Gastrocnemius medialis (tissue), 4 donors: ENCODE results near the gene RBM10. TPM values are rescaled to one million over a fixed set of nuclear protein-coding genes. Genes with fewer than 3 reads are reported as not detected.

Experiments
- ATAC-seq, 2 donors: fragments of 150-250 bp; one replicate each; pipeline ENCODE4 v1.9.1; 2016
- DNase-seq, 2 donors: peaks; one replicate each; pipeline ENCODE4 v3.0.0-alpha.2; 2019
- H3K27ac ChIP-seq, 4 donors: fragments of 200-600 bp; sonication (generic); 1 replicate in 1 of 4; 2 replicates in 3 of 4; pipeline ENCODE4 v1.5.1; 2016 to 2018; ENCODE audit warnings: mild to moderate bottlenecking in 2 of 4, moderate library complexity in 1 of 4
- H3K27me3 ChIP-seq, 3 donors: fragments of 200-600 bp; sonication (generic) in 2 of 3; 1 replicate in 1 of 3; 2 replicates in 2 of 3; pipeline versions ENCODE4 v1.5.1 to v1.6.0; 2016 to 2019; ENCODE audit warnings: mild to moderate bottlenecking in 1 of 3, moderate library complexity in 1 of 3
- H3K36me3 ChIP-seq, 2 donors: fragments of 200-600 bp; sonication (generic) in 1 of 2; one replicate each; pipeline ENCODE4 v1.5.1; 2017 to 2018
- H3K4me1 ChIP-seq, 2 donors: fragments of 200-600 bp; sonication (generic) in 1 of 2; one replicate each; pipeline ENCODE4 v1.5.1; 2016 to 2017; ENCODE audit warnings: mild to moderate bottlenecking in 2 of 2
- H3K4me3 ChIP-seq, 4 donors: fragments of 200-600 bp; sonication (generic) in 3 of 4; 1 replicate in 1 of 4; 2 replicates in 3 of 4; pipeline ENCODE4 v1.5.1; 2016 to 2019; ENCODE audit warnings: mild to moderate bottlenecking in 2 of 4
- H3K9me3 ChIP-seq, 3 donors: fragments of 200-600 bp; sonication (generic) in 2 of 3; 1 replicate in 1 of 3; 2 replicates in 2 of 3; pipeline ENCODE4 v1.5.1; 2016 to 2019
- CTCF ChIP-seq, 5 experiments: fragments of 450-650 bp in 3 of 5; fragments of 200-600 bp in 2 of 5; sonication (generic) in 2 of 5; IDR thresholded peaks in 4 of 5; conservative IDR thresholded peaks in 1 of 5; 1 replicate in 4 of 5; 2 replicates in 1 of 5; pipeline ENCODE4 v1.5.1; 2016 to 2019; ENCODE audit warnings: antibody characterized with exemption in 5 of 5, mild to moderate bottlenecking in 3 of 5, moderate library complexity in 3 of 5
- POLR2A ChIP-seq, 2 donors: fragments of 450-650 bp; IDR thresholded peaks; one replicate each; pipeline ENCODE4 v1.6.1; 2017; ENCODE audit warnings: antibody characterized with exemption in 2 of 2, mild to moderate bottlenecking in 2 of 2, moderate library complexity in 2 of 2
- in situ Hi-C, 4 donors: fragments of 200-750 bp; cut with MboI; loops; one replicate each; pipeline versions ENCODE4 v1.15.0 to v1.8.0; 2017; ENCODE audit warnings: low sequenced_read_pairs in 4 of 4
- intact Hi-C: fragments of 100-400 bp; cut with DNase I; formaldehyde crosslinking; loops from one replicate; pipeline ENCODE4 v1.15.1; 2023; ENCODE audit warnings: low total_unique reads
- total RNA-seq, 4 donors: library from RNA; depleted of rRNA; stranded (reverse); fragments of >200 nt; gene quantifications; one replicate each; pipeline versions ENCODE4 v1.1.0 to v1.2.3, GENCODE V29; 2016

Gene RBM10
- total RNA-seq, 4 donors from 2014 or later: 18.7 to 49.3 (median 23.5) TPM

- TF ChIP-seq CTCF (IDR thresholded peaks at IDR 0.05 in 4 of 5, conservative IDR thresholded peaks at IDR 0.05 in 1 of 5) (no peak), POLR2A (IDR thresholded peaks at IDR 0.05) (no peak)
- intact Hi-C loops (no loop called here), in situ Hi-C loops (loop anchor here in 1 of 4 donors (25.0 kb wide), 1 partner anchor 186 kb away; the partner anchor contains the start of gene ZNF157)
- H3K4me3 ChIP-seq: no peak overlapping the region
- peaks cover 0 to 48% of the 10 kb centered on the region in 2 donors for H3K36me3 ChIP-seq
- H3K4me1 ChIP-seq: no peaks in the 10 kb centered on the region
- H3K9me3 ChIP-seq: no peaks in the 10 kb centered on the region
- no peak for DNase-seq
- H3K27ac ChIP-seq: no peak overlapping the region
- no peak for ATAC-seq
- no peaks in the 10 kb centered on the region for H3K27me3 ChIP-seq
Observed at GRCh38 chrX:47176101-47176740, 31.2 kb downstream of the RBM10 start.

- Histone ChIP-seq H3K9me3 (no peaks in the 10 kb centered on the region), H3K4me1 (no peaks in the 10 kb centered on the region), H3K27ac (no peak overlapping the region), H3K27me3 (no peaks in the 10 kb centered on the region), H3K4me3 (no peak overlapping the region), H3K36me3 (peaks cover 0 to 57% of the 10 kb centered on the region in 2 donors)
- intact Hi-C loops: no loop called here
- no peak for ATAC-seq
- in situ Hi-C loops: loop anchor here in 1 of 4 donors (25.0 kb wide), 1 partner anchor 185 kb away; the partner anchor contains the start of gene ZNF157
- TF ChIP-seq CTCF (IDR thresholded peaks at IDR 0.05 in 4 of 5, conservative IDR thresholded peaks at IDR 0.05 in 1 of 5) (no peak), POLR2A (IDR thresholded peaks at IDR 0.05) (no peak)
- DNase-seq: no peak
Observed at GRCh38 chrX:47177079-47177478, 32.1 kb downstream of the RBM10 start.

DNA sequence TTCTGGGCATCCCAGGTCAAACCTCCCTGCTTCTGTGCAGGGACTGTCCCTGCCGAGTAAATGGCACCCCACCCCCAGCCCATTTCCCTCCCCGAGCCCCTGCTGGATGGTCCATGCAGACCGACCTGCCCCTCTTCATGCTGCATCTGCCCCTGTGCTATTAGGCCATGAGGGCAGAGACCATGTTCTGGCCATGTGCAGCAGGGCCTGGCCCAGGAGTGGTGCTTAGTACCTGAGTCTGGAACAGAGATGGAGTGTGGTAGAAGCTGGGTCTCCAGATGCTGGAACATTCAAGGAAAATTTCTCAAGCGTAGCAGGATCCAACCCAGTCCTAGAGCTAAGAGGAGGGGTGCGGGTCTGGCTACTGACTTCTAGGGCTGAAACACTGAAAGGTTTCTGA lies 33.3 kb downstream of the RBM10 start:
- in situ Hi-C loops: loop anchor here in 1 of 4 donors (25.0 kb wide), 1 partner anchor 184 kb away; the partner anchor contains the start of gene ZNF157
- Histone ChIP-seq H3K36me3 (peaks cover 0 to 52% of the 10 kb centered on the region in 2 donors), H3K4me3 (no peak overlapping the region), H3K9me3 (no peaks in the 10 kb centered on the region), H3K27me3 (no peaks in the 10 kb centered on the region), H3K27ac (peak overlapping the region in 3 of 4 donors; percentile 68 to 77 (median 71)), H3K4me1 (no peaks in the 10 kb centered on the region)
- no peak for TF ChIP-seq POLR2A (IDR thresholded peaks at IDR 0.05)
- no peak for TF ChIP-seq CTCF (IDR thresholded peaks at IDR 0.05 in 4 of 5, conservative IDR thresholded peaks at IDR 0.05 in 1 of 5)
- no peak for ATAC-seq
- intact Hi-C loops: no loop called here
- DNase-seq: no peak

DNA sequence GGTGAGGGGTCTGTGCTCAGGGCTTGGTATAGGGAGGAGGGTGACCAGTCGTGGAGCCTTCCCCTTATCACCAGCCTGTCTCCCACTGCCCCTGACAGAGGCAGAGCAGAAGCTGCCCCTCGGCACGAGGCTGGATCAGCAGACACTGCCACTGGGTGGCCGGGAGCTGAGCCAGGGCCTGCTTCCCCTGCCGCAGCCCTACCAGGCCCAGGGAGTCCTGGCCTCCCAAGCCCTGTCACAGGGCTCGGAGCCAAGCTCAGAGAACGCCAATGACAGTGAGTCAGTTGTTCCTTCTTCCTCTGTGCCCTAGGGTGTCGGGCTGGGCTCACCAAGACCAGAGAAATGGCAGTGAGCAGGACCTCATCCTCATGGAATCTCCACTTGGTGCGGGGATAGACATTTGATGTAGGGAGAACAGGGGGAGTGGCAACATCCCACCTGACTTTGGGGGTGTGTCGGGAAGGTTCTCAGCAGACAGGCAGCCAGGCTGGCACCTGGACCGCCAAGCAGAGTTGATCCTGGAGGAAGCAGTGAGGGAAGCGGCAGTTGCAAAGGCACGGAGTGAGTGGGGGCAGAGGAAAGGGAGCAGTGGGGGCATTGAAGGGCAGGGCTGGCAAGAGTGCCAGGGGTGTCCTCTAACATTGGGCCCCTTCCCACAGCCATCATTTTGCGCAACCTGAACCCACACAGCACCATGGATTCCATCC lies 34.4 kb downstream of the RBM10 start:
- no peaks in the 10 kb centered on the region for H3K4me1 ChIP-seq
- ATAC-seq (peak; percentile 82 to 86), DNase-seq (peak; percentile 33 to 75)
- H3K27ac ChIP-seq: peak overlapping the region; percentile 49 to 77 (median 70)
- H3K4me3 ChIP-seq: no peak overlapping the region
- no peaks in the 10 kb centered on the region for H3K9me3 ChIP-seq
- in situ Hi-C loops: loop anchor here in 1 of 4 donors (25.0 kb wide), 1 partner anchor 183 kb away; the partner anchor contains the start of gene ZNF157
- intact Hi-C loops: no loop called here
- H3K36me3 ChIP-seq: peaks cover 0 to 44% of the 10 kb centered on the region in 2 donors
- TF ChIP-seq CTCF (IDR thresholded peaks at IDR 0.05 in 4 of 5, conservative IDR thresholded peaks at IDR 0.05 in 1 of 5) (no peak), POLR2A (IDR thresholded peaks at IDR 0.05) (no peak)
- no peaks in the 10 kb centered on the region for H3K27me3 ChIP-seq
